Measurements from ENCODE around the gene PIK3CG.
"Not testable (repeated sequence)": the region's sequence is repeated elsewhere in the genome, so short reads cannot be mapped to it uniquely, and the experiment has no call there.

Gene PIK3CG

GRCh38 chr7:106891548-106892410 lies 26.7 kb downstream of the PIK3CG start:
- H3K4me3 ChIP-seq (ENCODE audit: low read depth, low read length), result no peak overlapping the region
- H3K9me3 ChIP-seq (ENCODE audit: severe bottlenecking), result no peaks in the 10 kb centered on the region
- TF ChIP-seq CTCF (IDR thresholded peaks at IDR 0.05; ENCODE audit: low read depth, low read length), result peak; percentile 20; the same call in 1 of the 2 replicates
- no peak for DNase-seq
- H3K27me3 ChIP-seq (ENCODE audit: insufficient read depth, low read depth, severe bottlenecking), result no peaks in the 10 kb centered on the region
- no peaks in the 10 kb centered on the region for H3K36me3 ChIP-seq
- H3K27ac ChIP-seq, result no peak overlapping the region

GRCh38 chr7:106893591-106893990 lies 28.5 kb downstream of the PIK3CG start:
- Histone ChIP-seq H3K36me3 (no peaks in the 10 kb centered on the region), H3K4me3 (ENCODE audit: low read depth, low read length) (no peak overlapping the region), H3K27ac (no peak overlapping the region), H3K27me3 (ENCODE audit: insufficient read depth, low read depth, severe bottlenecking) (no peaks in the 10 kb centered on the region), H3K9me3 (ENCODE audit: severe bottlenecking) (no peaks in the 10 kb centered on the region)
- TF ChIP-seq CTCF (IDR thresholded peaks at IDR 0.05; ENCODE audit: low read depth, low read length), result no peak
- DNase-seq, result no peak

GRCh38 chr7:106895246-106895864 lies 30.3 kb downstream of the PIK3CG start:
- no peak for TF ChIP-seq CTCF (IDR thresholded peaks at IDR 0.05; ENCODE audit: low read depth, low read length)
- H3K36me3 ChIP-seq, result no peaks in the 10 kb centered on the region
- H3K4me3 ChIP-seq (ENCODE audit: low read depth, low read length), result no peak overlapping the region
- DNase-seq, result no peak
- no peaks in the 10 kb centered on the region for H3K27me3 ChIP-seq (ENCODE audit: insufficient read depth, low read depth, severe bottlenecking)
- H3K27ac ChIP-seq, result no peak overlapping the region
- H3K9me3 ChIP-seq (ENCODE audit: severe bottlenecking), result no peaks in the 10 kb centered on the region

GRCh38 chr7:106896231-106896630 lies 31.1 kb downstream of the PIK3CG start:
- no peak for TF ChIP-seq CTCF (IDR thresholded peaks at IDR 0.05; ENCODE audit: low read depth, low read length)
- DNase-seq, result no peak
- Histone ChIP-seq H3K9me3 (ENCODE audit: severe bottlenecking) (no peaks in the 10 kb centered on the region), H3K27me3 (ENCODE audit: insufficient read depth, low read depth, severe bottlenecking) (no peaks in the 10 kb centered on the region), H3K27ac (no peak overlapping the region), H3K4me3 (ENCODE audit: low read depth, low read length) (no peak overlapping the region), H3K36me3 (no peaks in the 10 kb centered on the region)

- not testable (repeated sequence) for H3K4me3 ChIP-seq (ENCODE audit: low read depth, low read length); H3K36me3 ChIP-seq; DNase-seq; H3K9me3 ChIP-seq (ENCODE audit: severe bottlenecking); H3K27ac ChIP-seq; H3K27me3 ChIP-seq (ENCODE audit: insufficient read depth, low read depth, severe bottlenecking)
These were observed 32.5 kb downstream of the PIK3CG start for GRCh38 chr7:106897553-106897952.

- DNase-seq; H3K27me3 ChIP-seq (ENCODE audit: insufficient read depth, low read depth, severe bottlenecking); H3K9me3 ChIP-seq (ENCODE audit: severe bottlenecking); H3K27ac ChIP-seq; H3K36me3 ChIP-seq; H3K4me3 ChIP-seq (ENCODE audit: low read depth, low read length): not testable (repeated sequence)
These were observed 33.9 kb downstream of the PIK3CG start for GRCh38 chr7:106898967-106899366.
